Activated CD8-positive, alpha-beta T cell treated with anti-CD3 and anti-CD28 coated beads for 36 hours (primary cell): ENCODE measurements around the gene USP40. TPM values are rescaled to one million over a fixed set of nuclear protein-coding genes. Genes with fewer than 3 reads are reported as not detected.

ENCODE experiments used
- ATAC-seq: fragments of 200-7000 bp; cut with Tn5 transposase; one replicate; pipeline ENCODE4 v1.10.0; 2021; ENCODE audit warnings: mild to moderate bottlenecking, moderate library complexity
- CTCF ChIA-PET: fragments of 350-600 bp; sonication (Branson Sonifier 250); formaldehyde crosslinking; loops from one replicate; lab custom pipeline; 2021; ENCODE audit warnings: antibody characterized with exemption; lab: Charles Lee
- POLR2A ChIA-PET: fragments of 350-600 bp; sonication (Branson Sonifier 250); formaldehyde crosslinking; loops from one replicate; lab custom pipeline; 2021; ENCODE audit warnings: antibody characterized with exemption; lab: Charles Lee
- DNase-seq: peaks from one replicate; pipeline ENCODE4 v3.0.0-alpha.2; 2020
- H3K27ac Mint-ChIP-seq: one replicate; pipeline ENCODE4 v1.8.0; 2021; ENCODE audit warnings: mild to moderate bottlenecking, mixed read lengths
- H3K27me3 Mint-ChIP-seq: one replicate; pipeline ENCODE4 v1.8.0; 2021; ENCODE audit warnings: mixed read lengths
- H3K36me3 Mint-ChIP-seq: one replicate; pipeline ENCODE4 v1.8.0; 2021; ENCODE audit warnings: low read depth, mixed read lengths
- H3K4me1 Mint-ChIP-seq: one replicate; pipeline ENCODE4 v1.8.0; 2021; ENCODE audit warnings: low read depth, mixed read lengths
- H3K4me3 Mint-ChIP-seq: one replicate; pipeline ENCODE4 v1.8.0; 2021; ENCODE audit warnings: mild to moderate bottlenecking, moderate library complexity, mixed read lengths
- H3K9me3 Mint-ChIP-seq: one replicate; pipeline ENCODE4 v1.8.0; 2021; ENCODE audit warnings: mixed read lengths
- intact Hi-C: fragments of 100-400 bp; cut with micrococcal nuclease; formaldehyde crosslinking; loops from one replicate; pipeline ENCODE4 v1.10.0; 2022
- total RNA-seq, 2 experiments: library from RNA; stranded (reverse); gene quantifications; one replicate each; pipeline ENCODE4 v1.2.3, GENCODE V29; 2021
- TF ChIP-seq, protein P1 (sequence below): fragments of 200-600 bp; IDR thresholded peaks from one replicate; pipeline ENCODE4 v1.8.0; 2022; ENCODE audit warnings: antibody characterized with exemption, mild to moderate bottlenecking

Gene USP40
- total RNA-seq, 2 experiments from 2014 or later, result 14.0 to 15.8 TPM

DNA sequence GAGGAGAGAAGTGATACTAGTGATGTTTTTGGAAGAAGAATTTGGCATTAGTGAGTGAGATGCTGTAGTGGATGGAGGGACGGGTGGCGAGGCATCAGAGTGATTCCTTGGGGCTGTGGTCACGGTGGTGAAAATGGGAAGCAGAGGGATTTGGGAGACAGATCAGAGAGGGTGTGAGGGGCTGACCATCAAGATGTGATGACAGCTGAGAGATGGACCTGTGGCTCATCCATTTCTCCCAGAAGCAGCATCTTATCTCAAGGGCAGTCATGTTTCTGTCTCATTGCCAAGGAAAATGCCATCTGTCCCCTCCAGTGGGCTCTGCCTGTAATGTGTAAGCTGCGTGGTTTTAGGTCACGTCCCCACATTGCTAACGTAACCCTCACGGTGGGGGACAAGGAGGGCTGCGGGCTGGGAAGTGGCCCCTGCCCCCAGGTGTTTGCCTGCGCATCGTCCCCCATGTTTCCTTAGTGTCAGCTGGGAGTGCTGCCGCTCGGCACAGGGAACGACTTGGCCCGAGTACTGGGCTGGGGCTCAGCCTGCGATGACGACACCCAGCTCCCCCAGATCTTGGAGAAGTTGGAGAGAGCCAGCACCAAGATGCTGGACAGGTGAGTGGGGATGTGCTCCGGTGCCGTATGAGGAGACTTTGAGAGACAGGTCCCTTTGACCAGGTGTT is 121.3 kb downstream of the USP40 start:
- POLR2A ChIA-PET, result interaction anchor here (1.4 kb wide), 1 partner anchor 23 kb away, joined by 4 read pairs; no protein-coding TSS in a partner anchor

DNA sequence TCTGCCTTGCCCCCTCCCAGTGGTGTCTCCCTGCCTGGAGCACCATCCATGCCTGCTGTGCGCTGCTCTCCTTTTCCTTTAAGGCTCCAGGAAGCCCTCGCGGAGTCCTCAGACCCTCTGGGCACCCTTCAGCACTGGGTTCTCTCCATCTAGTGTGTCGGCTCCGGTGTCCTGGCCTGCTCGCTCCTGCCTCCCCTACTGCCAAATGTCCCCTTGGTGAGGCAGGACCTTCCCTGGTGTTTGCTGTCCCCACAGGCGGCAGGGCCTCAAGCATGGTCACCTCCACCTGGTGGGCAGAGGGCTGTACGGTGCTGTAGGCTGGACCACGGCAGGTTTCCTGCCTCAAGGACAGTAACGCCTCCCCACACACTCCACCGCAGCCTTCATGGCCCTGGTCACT is 122.1 kb downstream of the USP40 start:
- Mint-ChIP-seq H3K27me3 (no peaks in the 10 kb centered on the region), H3K9me3 (no peaks in the 10 kb centered on the region), H3K4me1 (peaks cover 21% of the 10 kb centered on the region), H3K4me3 (no peak overlapping the region), H3K27ac (no peak overlapping the region), H3K36me3 (peaks cover 34% of the 10 kb centered on the region)
- intact Hi-C loops, result loop anchor here (10.0 kb wide), 2 partner anchors 60 to 90 kb away; partner anchors contain the start of gene DGKD
- CTCF ChIA-PET, result interaction anchor here (1.0 to 10.0 kb wide), 14 partner anchors 8 to 173 kb away, joined by 3 to 213 read pairs (median 8); no protein-coding TSS in a partner anchor
- ATAC-seq (no peak), DNase-seq (no peak)
- POLR2A ChIA-PET, result interaction anchor here (1.4 kb wide), 1 partner anchor 23 kb away, joined by 4 read pairs; no protein-coding TSS in a partner anchor
- TF ChIP-seq, protein P1, sequence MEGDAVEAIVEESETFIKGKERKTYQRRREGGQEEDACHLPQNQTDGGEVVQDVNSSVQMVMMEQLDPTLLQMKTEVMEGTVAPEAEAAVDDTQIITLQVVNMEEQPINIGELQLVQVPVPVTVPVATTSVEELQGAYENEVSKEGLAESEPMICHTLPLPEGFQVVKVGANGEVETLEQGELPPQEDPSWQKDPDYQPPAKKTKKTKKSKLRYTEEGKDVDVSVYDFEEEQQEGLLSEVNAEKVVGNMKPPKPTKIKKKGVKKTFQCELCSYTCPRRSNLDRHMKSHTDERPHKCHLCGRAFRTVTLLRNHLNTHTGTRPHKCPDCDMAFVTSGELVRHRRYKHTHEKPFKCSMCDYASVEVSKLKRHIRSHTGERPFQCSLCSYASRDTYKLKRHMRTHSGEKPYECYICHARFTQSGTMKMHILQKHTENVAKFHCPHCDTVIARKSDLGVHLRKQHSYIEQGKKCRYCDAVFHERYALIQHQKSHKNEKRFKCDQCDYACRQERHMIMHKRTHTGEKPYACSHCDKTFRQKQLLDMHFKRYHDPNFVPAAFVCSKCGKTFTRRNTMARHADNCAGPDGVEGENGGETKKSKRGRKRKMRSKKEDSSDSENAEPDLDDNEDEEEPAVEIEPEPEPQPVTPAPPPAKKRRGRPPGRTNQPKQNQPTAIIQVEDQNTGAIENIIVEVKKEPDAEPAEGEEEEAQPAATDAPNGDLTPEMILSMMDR, result no peak

More for the DNA sequence above, 121.3 kb downstream of the USP40 start:
- no peak for ATAC-seq
- Mint-ChIP-seq H3K27ac (peak overlapping the region; percentile 42), H3K4me3 (no peak overlapping the region), H3K9me3 (no peaks in the 10 kb centered on the region), H3K4me1 (peaks cover 21% of the 10 kb centered on the region), H3K36me3 (peaks cover 34% of the 10 kb centered on the region), H3K27me3 (no peaks in the 10 kb centered on the region)
- TF ChIP-seq, protein P1, result no peak
- intact Hi-C loops, result loop anchor here (10.0 kb wide), 2 partner anchors 60 to 90 kb away; partner anchors contain the start of gene DGKD
- no peak for DNase-seq
- CTCF ChIA-PET, result interaction anchor here (1.0 to 10.0 kb wide), 7 partner anchors 10 to 165 kb away, joined by 3 to 213 read pairs (median 4); no protein-coding TSS in a partner anchor

DNA sequence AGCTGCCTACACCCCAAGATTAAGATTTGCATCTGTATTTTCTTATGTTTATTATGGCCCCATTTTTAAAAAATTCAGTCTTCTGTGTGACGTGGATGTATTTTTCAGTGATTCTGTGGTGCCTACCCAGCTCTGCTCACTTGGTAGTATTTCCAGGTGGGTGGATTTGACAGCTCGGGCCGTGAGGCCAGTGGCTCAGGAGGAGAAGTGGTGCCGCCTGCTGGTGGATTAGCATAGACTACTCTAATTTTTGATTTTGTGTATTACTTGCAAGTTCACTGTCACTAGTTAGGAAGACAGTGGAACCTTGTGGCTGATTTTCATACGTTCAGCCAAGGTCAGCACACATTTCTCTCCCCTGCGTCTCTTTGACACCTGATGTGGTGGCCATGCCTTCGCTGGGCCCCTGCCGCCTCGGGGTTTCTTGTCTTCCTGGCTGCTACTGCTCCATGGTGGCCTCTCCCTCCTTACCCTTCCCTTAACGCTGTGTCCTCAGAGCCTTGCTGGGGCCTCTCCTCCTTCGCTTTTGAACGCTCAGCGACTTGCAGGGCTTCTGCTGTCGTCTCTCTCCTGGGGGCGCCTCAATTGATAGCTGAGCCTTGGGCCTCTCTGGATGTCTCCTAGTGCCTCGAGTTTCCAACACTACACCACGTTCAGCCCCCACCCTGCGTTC is 122.9 kb downstream of the USP40 start:
- peak overlapping the region; percentile 13 for H3K27ac Mint-ChIP-seq
- CTCF ChIA-PET, result interaction anchor here (0.6 to 10.0 kb wide), 48 partner anchors 9 to 590 kb away, joined by 3 to 213 read pairs (median 5); partner anchors contain the start of gene DGKD
- H3K36me3 Mint-ChIP-seq, result peaks cover 31% of the 10 kb centered on the region
- POLR2A ChIA-PET, result interaction anchor here (0.6 to 1.4 kb wide), 4 partner anchors 22 to 193 kb away, joined by 3 to 4 read pairs (median 3); no protein-coding TSS in a partner anchor
- no peaks in the 10 kb centered on the region for H3K27me3 Mint-ChIP-seq
- TF ChIP-seq, protein P1, result peak; percentile 78
- intact Hi-C loops, result loop anchor here (2.0 to 10.0 kb wide), 3 partner anchors 39 to 89 kb away; partner anchors contain the start of gene DGKD
- H3K4me1 Mint-ChIP-seq, result peaks cover 21% of the 10 kb centered on the region
- no peak overlapping the region for H3K4me3 Mint-ChIP-seq
- peak; percentile 87 for ATAC-seq
- DNase-seq, result peak; percentile 92
- no peaks in the 10 kb centered on the region for H3K9me3 Mint-ChIP-seq

DNA sequence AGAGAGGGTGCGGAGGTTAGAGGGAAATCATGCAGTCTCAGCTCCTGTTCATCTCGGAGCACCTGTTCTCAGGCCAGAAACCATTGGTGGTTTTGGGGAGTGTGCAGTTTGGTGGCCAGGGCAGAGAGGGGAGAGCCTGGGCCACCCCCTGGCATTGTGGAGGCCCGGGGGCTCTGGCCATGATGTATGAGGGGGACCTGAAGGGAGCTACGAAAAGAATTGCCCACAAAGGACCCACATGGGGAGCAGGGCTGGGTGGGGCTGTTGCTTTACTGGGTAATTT is 124.6 kb downstream of the USP40 start:
- H3K27me3 Mint-ChIP-seq, result no peaks in the 10 kb centered on the region
- DNase-seq, result no peak
- TF ChIP-seq, protein P1, result no peak
- peaks cover 30% of the 10 kb centered on the region for H3K36me3 Mint-ChIP-seq
- H3K4me1 Mint-ChIP-seq, result peaks cover 21% of the 10 kb centered on the region
- peak overlapping the region; percentile 38 for H3K27ac Mint-ChIP-seq
- H3K9me3 Mint-ChIP-seq, result no peaks in the 10 kb centered on the region
- H3K4me3 Mint-ChIP-seq, result no peak overlapping the region
- intact Hi-C loops, result loop anchor here (2.0 to 10.0 kb wide), 3 partner anchors 37 to 87 kb away; partner anchors contain the start of gene DGKD
- ChIA-PET POLR2A (interaction anchor here (1.2 kb wide), 1 partner anchor 19 kb away, joined by 3 read pairs; no protein-coding TSS in a partner anchor), CTCF (interaction anchor here (2.0 to 10.0 kb wide), 3 partner anchors 9 to 39 kb away, joined by 21 to 213 read pairs (median 34); no protein-coding TSS in a partner anchor)
- no peak for ATAC-seq
